Activated T-cell treated with anti-CD3 and anti-CD28 coated beads, Interleukin-2, amount 50 U/mL, for 24 hours (primary cell): ENCODE results near the gene MYRIP.

Source experiments
- DNase-seq: peaks from one replicate; pipeline ENCODE4 v3.0.0-alpha.2; 2020
- H3K27ac Mint-ChIP-seq: 2 replicates; pipeline ENCODE4 v1.8.0; 2020; ENCODE audit warnings: mild to moderate bottlenecking, mixed read lengths
- H3K27me3 Mint-ChIP-seq: 2 replicates; pipeline ENCODE4 v1.8.0; 2020; ENCODE audit warnings: mixed read lengths
- H3K36me3 Mint-ChIP-seq: 2 replicates; pipeline ENCODE4 v1.8.0; 2020; ENCODE audit warnings: low read depth, mixed read lengths
- H3K4me1 Mint-ChIP-seq: 2 replicates; pipeline ENCODE4 v1.8.0; 2020; ENCODE audit warnings: low read depth, mixed read lengths
- H3K4me3 Mint-ChIP-seq: 2 replicates; pipeline ENCODE4 v1.8.0; 2020; ENCODE audit warnings: mild to moderate bottlenecking, moderate library complexity, mixed read lengths
- H3K9me3 Mint-ChIP-seq: 2 replicates; pipeline ENCODE4 v1.8.0; 2020; ENCODE audit warnings: mixed read lengths

Gene MYRIP

GRCh38 chr3:40035177-40035576, 225.8 kb downstream of the MYRIP start:
- Mint-ChIP-seq H3K27ac (no peak overlapping the region), H3K27me3 (peaks cover 8% of the 10 kb centered on the region), H3K4me1 (no peaks in the 10 kb centered on the region), H3K36me3 (no peaks in the 10 kb centered on the region), H3K4me3 (no peak overlapping the region), H3K9me3 (peaks cover 2% of the 10 kb centered on the region)
- DNase-seq, result no peak

- Mint-ChIP-seq H3K27ac (no peak overlapping the region), H3K4me1 (no peaks in the 10 kb centered on the region), H3K27me3 (no peaks in the 10 kb centered on the region), H3K4me3 (no peak overlapping the region), H3K36me3 (no peaks in the 10 kb centered on the region), H3K9me3 (peaks cover 2% of the 10 kb centered on the region)
- DNase-seq, result no peak
Measured at GRCh38 chr3:40037582-40037981, 228.2 kb downstream of the MYRIP start.

GRCh38 chr3:40042752-40043443, 233.5 kb downstream of the MYRIP start:
- Mint-ChIP-seq H3K27ac (no peak overlapping the region), H3K27me3 (no peaks in the 10 kb centered on the region), H3K4me1 (no peaks in the 10 kb centered on the region), H3K36me3 (no peaks in the 10 kb centered on the region), H3K4me3 (no peak overlapping the region), H3K9me3 (no peaks in the 10 kb centered on the region)
- no peak for DNase-seq

GRCh38 chr3:40043444-40043755, 234.0 kb downstream of the MYRIP start:
- H3K4me3 Mint-ChIP-seq, result no peak overlapping the region
- no peaks in the 10 kb centered on the region for H3K36me3 Mint-ChIP-seq
- no peaks in the 10 kb centered on the region for H3K27me3 Mint-ChIP-seq
- no peak overlapping the region for H3K27ac Mint-ChIP-seq
- DNase-seq, result no peak
- H3K4me1 Mint-ChIP-seq, result no peaks in the 10 kb centered on the region
- no peaks in the 10 kb centered on the region for H3K9me3 Mint-ChIP-seq

GRCh38 chr3:40044487-40044886, 235.1 kb downstream of the MYRIP start:
- no peaks in the 10 kb centered on the region for H3K4me1 Mint-ChIP-seq
- H3K36me3 Mint-ChIP-seq, result no peaks in the 10 kb centered on the region

GRCh38 chr3:40045051-40045450, 235.6 kb downstream of the MYRIP start:
- DNase-seq, result no peak
- Mint-ChIP-seq H3K4me1 (no peaks in the 10 kb centered on the region), H3K9me3 (no peaks in the 10 kb centered on the region)

More at GRCh38 chr3:40044487-40044886, 235.1 kb downstream of the MYRIP start:
- Mint-ChIP-seq H3K27ac (no peak overlapping the region), H3K27me3 (no peaks in the 10 kb centered on the region), H3K4me3 (no peak overlapping the region), H3K9me3 (no peaks in the 10 kb centered on the region)
- no peak for DNase-seq

GRCh38 chr3:40046149-40046548, 236.7 kb downstream of the MYRIP start:
- Mint-ChIP-seq H3K4me1 (no peaks in the 10 kb centered on the region), H3K9me3 (no peaks in the 10 kb centered on the region), H3K27ac (no peak overlapping the region), H3K4me3 (no peak overlapping the region), H3K36me3 (no peaks in the 10 kb centered on the region), H3K27me3 (no peaks in the 10 kb centered on the region)
- no peak for DNase-seq

More at GRCh38 chr3:40045051-40045450, 235.6 kb downstream of the MYRIP start:
- Mint-ChIP-seq H3K36me3 (no peaks in the 10 kb centered on the region), H3K4me3 (no peak overlapping the region), H3K27me3 (no peaks in the 10 kb centered on the region), H3K27ac (no peak overlapping the region)

- Mint-ChIP-seq H3K4me1 (no peaks in the 10 kb centered on the region), H3K9me3 (no peaks in the 10 kb centered on the region), H3K27ac (no peak overlapping the region), H3K36me3 (no peaks in the 10 kb centered on the region), H3K4me3 (no peak overlapping the region), H3K27me3 (no peaks in the 10 kb centered on the region)
- no peak for DNase-seq
Measured at GRCh38 chr3:40047406-40047805, 238.0 kb downstream of the MYRIP start.

- H3K4me1 Mint-ChIP-seq, result no peaks in the 10 kb centered on the region
- no peak overlapping the region for H3K4me3 Mint-ChIP-seq
- DNase-seq, result no peak
- no peak overlapping the region for H3K27ac Mint-ChIP-seq
- no peaks in the 10 kb centered on the region for H3K9me3 Mint-ChIP-seq
- H3K36me3 Mint-ChIP-seq, result no peaks in the 10 kb centered on the region
- no peaks in the 10 kb centered on the region for H3K27me3 Mint-ChIP-seq
Measured at GRCh38 chr3:40053663-40054062, 244.3 kb downstream of the MYRIP start.

- no peaks in the 10 kb centered on the region for H3K27me3 Mint-ChIP-seq
- no peak overlapping the region for H3K27ac Mint-ChIP-seq
- no peaks in the 10 kb centered on the region for H3K4me1 Mint-ChIP-seq
- no peaks in the 10 kb centered on the region for H3K36me3 Mint-ChIP-seq
- H3K9me3 Mint-ChIP-seq, result no peaks in the 10 kb centered on the region
- no peak for DNase-seq
- H3K4me3 Mint-ChIP-seq, result no peak overlapping the region
Measured at GRCh38 chr3:40054568-40055222, 245.3 kb downstream of the MYRIP start.

- Mint-ChIP-seq H3K27ac (no peak overlapping the region), H3K4me3 (no peak overlapping the region), H3K27me3 (no peaks in the 10 kb centered on the region)
Measured at GRCh38 chr3:40055361-40055760, 246.0 kb downstream of the MYRIP start.

GRCh38 chr3:40055956-40056355, 246.5 kb downstream of the MYRIP start:
- DNase-seq, result no peak
- Mint-ChIP-seq H3K27me3 (no peaks in the 10 kb centered on the region), H3K9me3 (no peaks in the 10 kb centered on the region), H3K4me1 (no peaks in the 10 kb centered on the region), H3K4me3 (no peak overlapping the region), H3K36me3 (no peaks in the 10 kb centered on the region), H3K27ac (no peak overlapping the region)

More at GRCh38 chr3:40055361-40055760, 246.0 kb downstream of the MYRIP start:
- Mint-ChIP-seq H3K9me3 (no peaks in the 10 kb centered on the region), H3K36me3 (no peaks in the 10 kb centered on the region), H3K4me1 (no peaks in the 10 kb centered on the region)
- no peak for DNase-seq

- H3K27me3 Mint-ChIP-seq, result peaks cover 4% of the 10 kb centered on the region
Measured at GRCh38 chr3:40057077-40057476, 247.7 kb downstream of the MYRIP start.

GRCh38 chr3:40057786-40058185, 248.4 kb downstream of the MYRIP start:
- H3K27me3 Mint-ChIP-seq, result peaks cover 5% of the 10 kb centered on the region
- H3K4me3 Mint-ChIP-seq, result no peak overlapping the region
- no peak overlapping the region for H3K27ac Mint-ChIP-seq
- H3K4me1 Mint-ChIP-seq, result no peaks in the 10 kb centered on the region
- DNase-seq, result no peak
- no peaks in the 10 kb centered on the region for H3K36me3 Mint-ChIP-seq
- H3K9me3 Mint-ChIP-seq, result no peaks in the 10 kb centered on the region

More at GRCh38 chr3:40057077-40057476, 247.7 kb downstream of the MYRIP start:
- no peak overlapping the region for H3K4me3 Mint-ChIP-seq
- H3K4me1 Mint-ChIP-seq, result no peaks in the 10 kb centered on the region
- no peak overlapping the region for H3K27ac Mint-ChIP-seq
- H3K9me3 Mint-ChIP-seq, result no peaks in the 10 kb centered on the region
- no peaks in the 10 kb centered on the region for H3K36me3 Mint-ChIP-seq
- DNase-seq, result no peak

GRCh38 chr3:40068636-40069035, 259.2 kb downstream of the MYRIP start:
- H3K9me3 Mint-ChIP-seq, result no peaks in the 10 kb centered on the region
- DNase-seq, result no peak

More at GRCh38 chr3:40068636-40069035, 259.2 kb downstream of the MYRIP start:
- no peaks in the 10 kb centered on the region for H3K4me1 Mint-ChIP-seq
- H3K4me3 Mint-ChIP-seq, result no peak overlapping the region
- peaks cover 11% of the 10 kb centered on the region for H3K27me3 Mint-ChIP-seq
- no peaks in the 10 kb centered on the region for H3K36me3 Mint-ChIP-seq
- no peak overlapping the region for H3K27ac Mint-ChIP-seq
